ENCODE measurements around the gene WFIKKN2.

Gene WFIKKN2

GRCh38 chr17:50836826-50837225 lies 1.4 kb downstream of the WFIKKN2 start:
- DNase-seq, result no peak

- DNase-seq, result no peak
Observed at GRCh38 chr17:50837286-50837979, 2.0 kb downstream of the WFIKKN2 start.

- no peak for DNase-seq
Observed at GRCh38 chr17:50837980-50838954, 2.9 kb downstream of the WFIKKN2 start.

GRCh38 chr17:50839591-50840310 lies 4.4 kb downstream of the WFIKKN2 start:
- no peak for DNase-seq

- no peak for DNase-seq
Observed at GRCh38 chr17:50840311-50840851, 5.0 kb downstream of the WFIKKN2 start.

GRCh38 chr17:50841277-50841948 lies 6.0 kb downstream of the WFIKKN2 start:
- DNase-seq, result no peak

GRCh38 chr17:50841949-50842354 lies 6.6 kb downstream of the WFIKKN2 start:
- peak; percentile 25 for DNase-seq

- no peak for DNase-seq
Observed at GRCh38 chr17:50842506-50843149, 7.2 kb downstream of the WFIKKN2 start.

GRCh38 chr17:50843150-50843905 lies 7.9 kb downstream of the WFIKKN2 start:
- DNase-seq, result no peak

GRCh38 chr17:50844117-50844700 lies 8.8 kb downstream of the WFIKKN2 start:
- no peak for DNase-seq

GRCh38 chr17:50845240-50846147 lies 10.1 kb downstream of the WFIKKN2 start:
- DNase-seq, result no peak

GRCh38 chr17:50847566-50847965 lies 12.2 kb downstream of the WFIKKN2 start:
- no peak for DNase-seq

GRCh38 chr17:50848039-50848438 lies 12.7 kb downstream of the WFIKKN2 start:
- DNase-seq, result no peak

GRCh38 chr17:50848711-50849110 lies 13.3 kb downstream of the WFIKKN2 start:
- DNase-seq, result no peak

GRCh38 chr17:50850640-50851039 lies 15.3 kb downstream of the WFIKKN2 start:
- DNase-seq, result no peak

GRCh38 chr17:50853015-50853615 lies 17.7 kb downstream of the WFIKKN2 start:
- no peak for DNase-seq

GRCh38 chr17:50853781-50854180 lies 18.4 kb downstream of the WFIKKN2 start:
- DNase-seq, result no peak

- DNase-seq, result no peak
Observed at GRCh38 chr17:50855708-50856330, 20.4 kb downstream of the WFIKKN2 start.

GRCh38 chr17:50856431-50856830 lies 21.0 kb downstream of the WFIKKN2 start:
- DNase-seq, result no peak
